ENCODE results near the gene AMACR. TPM values are rescaled to one million over a fixed set of nuclear protein-coding genes. Genes with fewer than 3 reads are reported as not detected.

The AMACR gene
- total RNA-seq, 2 donors from 2014 or later = 7.3 to 8.4 TPM

DNA sequence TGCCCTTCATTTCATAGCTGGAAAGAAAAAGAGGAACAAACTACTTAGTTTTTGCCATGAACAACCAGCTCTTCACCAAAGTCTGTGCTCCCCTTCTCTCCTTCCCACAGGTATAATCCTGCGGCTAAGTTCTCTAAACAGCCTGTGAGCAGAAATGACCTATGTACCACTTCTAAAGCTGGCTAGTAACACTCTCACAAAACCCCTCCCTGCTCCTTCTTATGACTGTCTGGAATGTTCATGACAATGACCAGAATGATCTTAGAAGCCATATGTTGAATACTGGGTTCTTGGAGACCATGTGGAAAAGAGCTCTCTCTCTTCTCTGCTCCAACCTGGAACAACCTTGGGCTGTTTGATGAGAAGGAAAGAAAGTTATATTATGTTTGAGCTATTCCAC lies 12.9 kb upstream of the AMACR start:
- Histone ChIP-seq H3K9me3 (no peaks in the 10 kb centered on the region), H3K27ac (no peak overlapping the region), H3K36me3 (no peaks in the 10 kb centered on the region), H3K4me1 (ENCODE audit: control insufficient read depth in 1 of 2, low read depth in 2 of 2) (no peaks in the 10 kb centered on the region), H3K4me3 (no peak overlapping the region), H3K27me3 (replicated peaks; ENCODE audit: insufficient read depth) (no peaks in the 10 kb centered on the region)
- TF ChIP-seq, protein P1, sequence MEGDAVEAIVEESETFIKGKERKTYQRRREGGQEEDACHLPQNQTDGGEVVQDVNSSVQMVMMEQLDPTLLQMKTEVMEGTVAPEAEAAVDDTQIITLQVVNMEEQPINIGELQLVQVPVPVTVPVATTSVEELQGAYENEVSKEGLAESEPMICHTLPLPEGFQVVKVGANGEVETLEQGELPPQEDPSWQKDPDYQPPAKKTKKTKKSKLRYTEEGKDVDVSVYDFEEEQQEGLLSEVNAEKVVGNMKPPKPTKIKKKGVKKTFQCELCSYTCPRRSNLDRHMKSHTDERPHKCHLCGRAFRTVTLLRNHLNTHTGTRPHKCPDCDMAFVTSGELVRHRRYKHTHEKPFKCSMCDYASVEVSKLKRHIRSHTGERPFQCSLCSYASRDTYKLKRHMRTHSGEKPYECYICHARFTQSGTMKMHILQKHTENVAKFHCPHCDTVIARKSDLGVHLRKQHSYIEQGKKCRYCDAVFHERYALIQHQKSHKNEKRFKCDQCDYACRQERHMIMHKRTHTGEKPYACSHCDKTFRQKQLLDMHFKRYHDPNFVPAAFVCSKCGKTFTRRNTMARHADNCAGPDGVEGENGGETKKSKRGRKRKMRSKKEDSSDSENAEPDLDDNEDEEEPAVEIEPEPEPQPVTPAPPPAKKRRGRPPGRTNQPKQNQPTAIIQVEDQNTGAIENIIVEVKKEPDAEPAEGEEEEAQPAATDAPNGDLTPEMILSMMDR (IDR thresholded peaks at IDR 0.05) = no peak
- DNase-seq (ENCODE audit: low spot score) (no peak), ATAC-seq (ENCODE audit: insufficient number of reproducible peaks, low FRiP score, low read depth) (no peak)

DNA sequence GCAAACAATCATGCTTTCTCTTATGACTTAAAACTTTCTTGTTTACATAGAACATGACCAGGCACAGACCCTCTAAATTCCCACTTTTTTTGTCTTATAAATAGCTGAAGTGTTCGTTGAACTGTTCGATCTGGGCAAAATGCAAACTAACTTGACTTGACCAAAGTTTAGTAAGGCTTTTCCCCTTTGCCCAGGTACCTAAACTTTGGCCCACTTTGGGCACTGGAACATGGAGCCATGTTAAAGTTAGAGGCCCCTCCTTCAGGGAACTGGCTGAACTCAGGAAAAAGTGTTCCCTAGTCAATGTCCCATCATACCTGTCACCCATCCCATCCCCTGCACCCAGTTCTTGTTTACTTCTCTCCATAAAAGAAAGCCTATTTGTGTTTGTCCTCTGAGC lies 9.4 kb upstream of the AMACR start:
- H3K4me3 ChIP-seq = no peak overlapping the region
- no peak for DNase-seq (ENCODE audit: low spot score)

DNA sequence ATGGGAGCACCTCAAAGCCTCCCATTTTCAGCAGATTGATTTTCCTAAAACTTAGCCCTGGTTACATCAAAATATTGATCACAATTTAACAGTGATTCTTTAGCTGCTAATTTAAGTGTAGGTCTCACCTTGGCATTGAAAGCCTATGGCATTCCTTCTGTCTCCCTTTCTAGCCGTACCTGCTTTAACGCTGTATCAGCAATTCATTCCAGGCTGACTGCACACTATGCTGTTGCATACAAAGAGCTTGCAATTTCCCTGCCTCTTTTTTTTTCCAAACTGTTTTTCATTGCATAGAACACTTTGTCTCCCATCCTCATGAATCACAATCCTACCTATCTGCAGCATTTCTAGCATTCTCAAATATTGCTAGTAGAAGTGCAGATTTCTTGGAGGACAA lies 8.9 kb upstream of the AMACR start:
- TF ChIP-seq, protein P1 (IDR thresholded peaks at IDR 0.05) = no peak
- H3K4me3 ChIP-seq = no peak overlapping the region
- no peaks in the 10 kb centered on the region for H3K27me3 ChIP-seq (replicated peaks; ENCODE audit: insufficient read depth)
- H3K36me3 ChIP-seq = no peaks in the 10 kb centered on the region
- H3K9me3 ChIP-seq = no peaks in the 10 kb centered on the region
- no peak for ATAC-seq (ENCODE audit: insufficient number of reproducible peaks, low FRiP score, low read depth)
- H3K27ac ChIP-seq = no peak overlapping the region
- no peak for DNase-seq (ENCODE audit: low spot score)
- peaks cover 0 to 6% of the 10 kb centered on the region in 2 donors for H3K4me1 ChIP-seq (ENCODE audit: control insufficient read depth in 1 of 2, low read depth in 2 of 2)

More for the DNA sequence above, 9.4 kb upstream of the AMACR start:
- no peak for ATAC-seq (ENCODE audit: insufficient number of reproducible peaks, low FRiP score, low read depth)
- Histone ChIP-seq H3K4me1 (ENCODE audit: control insufficient read depth in 1 of 2, low read depth in 2 of 2) (peaks cover 0 to 6% of the 10 kb centered on the region in 2 donors), H3K36me3 (no peaks in the 10 kb centered on the region), H3K27ac (no peak overlapping the region), H3K27me3 (replicated peaks; ENCODE audit: insufficient read depth) (no peaks in the 10 kb centered on the region), H3K9me3 (no peaks in the 10 kb centered on the region)
- TF ChIP-seq, protein P1 (IDR thresholded peaks at IDR 0.05) = no peak

DNA sequence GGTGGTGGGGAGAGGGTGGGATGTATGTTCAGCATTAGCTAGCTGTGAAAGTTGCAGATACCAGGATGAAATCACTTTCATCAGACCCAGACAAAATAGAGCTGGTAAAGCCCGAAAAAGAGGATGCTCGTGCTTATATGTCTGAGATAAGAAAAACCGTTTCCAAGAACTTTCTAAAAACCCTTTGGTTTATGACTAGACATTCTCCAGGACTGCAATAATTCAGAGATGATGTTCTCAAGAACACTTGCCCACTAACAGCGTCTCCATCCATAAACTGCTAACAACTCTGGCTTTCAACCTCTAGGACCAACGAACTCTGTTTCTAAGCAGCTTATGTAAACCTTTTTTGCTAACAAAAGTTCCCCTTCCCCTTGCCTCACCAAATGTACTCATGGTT lies 8.4 kb upstream of the AMACR start:
- no peaks in the 10 kb centered on the region for H3K9me3 ChIP-seq
- H3K36me3 ChIP-seq = no peaks in the 10 kb centered on the region
- no peaks in the 10 kb centered on the region for H3K27me3 ChIP-seq (replicated peaks; ENCODE audit: insufficient read depth)
- TF ChIP-seq, protein P1 (IDR thresholded peaks at IDR 0.05) = no peak
- ATAC-seq (ENCODE audit: insufficient number of reproducible peaks, low FRiP score, low read depth) (no peak), DNase-seq (ENCODE audit: low spot score) (no peak)
- H3K4me3 ChIP-seq = no peak overlapping the region
- no peak overlapping the region for H3K27ac ChIP-seq
- H3K4me1 ChIP-seq (ENCODE audit: control insufficient read depth in 1 of 2, low read depth in 2 of 2) = peaks cover 0 to 6% of the 10 kb centered on the region in 2 donors

DNA sequence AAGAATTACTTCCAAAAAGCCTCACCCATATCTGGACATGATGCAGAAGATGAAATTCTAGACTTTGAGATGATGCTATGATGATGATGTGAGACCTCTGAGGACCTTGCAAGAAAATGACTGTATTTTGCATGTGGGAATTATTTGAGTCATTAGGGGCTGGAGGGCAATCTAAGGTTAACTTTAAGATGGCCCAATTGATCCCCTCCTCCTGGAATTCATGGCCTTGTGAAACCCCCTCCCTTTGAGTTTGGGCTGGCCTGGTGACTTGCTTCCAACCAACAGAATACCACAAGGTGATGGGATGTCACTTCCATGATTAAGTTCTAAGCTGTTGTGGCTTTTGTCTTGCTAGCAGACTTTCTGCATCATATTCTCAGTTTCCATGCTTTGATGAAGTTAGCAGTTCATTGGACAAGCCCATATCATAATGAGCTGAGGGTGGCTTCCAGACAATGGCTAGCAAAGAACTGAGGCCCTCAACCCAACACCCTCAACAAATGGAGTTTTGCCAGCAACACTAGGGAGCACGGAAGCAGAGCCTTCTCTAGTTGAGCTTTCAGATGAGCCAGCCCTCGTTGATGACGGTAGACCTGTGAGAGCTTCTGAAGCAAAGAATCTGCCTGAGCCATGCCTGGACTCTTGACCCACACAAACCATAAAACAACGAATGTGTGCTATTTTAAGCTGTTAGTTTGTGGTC lies 7.4 kb upstream of the AMACR start:
- TF ChIP-seq, protein P1 (IDR thresholded peaks at IDR 0.05) = no peak
- Histone ChIP-seq H3K27me3 (replicated peaks; ENCODE audit: insufficient read depth) (no peaks in the 10 kb centered on the region), H3K27ac (no peak overlapping the region), H3K9me3 (no peaks in the 10 kb centered on the region), H3K4me1 (ENCODE audit: control insufficient read depth in 1 of 2, low read depth in 2 of 2) (peaks cover 0 to 6% of the 10 kb centered on the region in 2 donors), H3K4me3 (no peak overlapping the region), H3K36me3 (no peaks in the 10 kb centered on the region)
- no peak for DNase-seq (ENCODE audit: low spot score)
- ATAC-seq (ENCODE audit: insufficient number of reproducible peaks, low FRiP score, low read depth) = no peak
